Urinary bladder (tissue), 4 donors: ENCODE results near the gene FAM13A. TPM values are rescaled to one million over a fixed set of nuclear protein-coding genes. Genes with fewer than 3 reads are reported as not detected.

Source experiments
- DNase-seq: peaks from one replicate; pipeline ENCODE4 v3.0.0-alpha.2; 2015; ENCODE audit errors: extremely low spot score
- H3K27ac ChIP-seq: one replicate; pipeline ENCODE4 v1.5.1; 2013; ENCODE audit warnings: low read depth, mild to moderate bottlenecking, moderate library complexity
- H3K36me3 ChIP-seq: one replicate; pipeline ENCODE4 v1.6.1; 2013; ENCODE audit warnings: mild to moderate bottlenecking, moderate library complexity; ENCODE audit not compliant: insufficient read depth
- H3K4me1 ChIP-seq: one replicate; pipeline ENCODE4 v1.6.1; 2013; ENCODE audit warnings: mild to moderate bottlenecking, moderate library complexity; ENCODE audit not compliant: insufficient read depth
- H3K4me3 ChIP-seq: one replicate; pipeline ENCODE4 v1.5.1; 2013; ENCODE audit warnings: low read depth, low read length
- WGBS: extraction: QIAGEN DNeasy Blood & Tissue Kit; methylation state at CpG from one replicate; pipeline ENCODE4 v1.1.7; 2013; 5-methylcytosine and 5-hydroxymethylcytosine counted together
- polyA plus RNA-seq: library from polyadenylated mRNA; stranded (reverse); fragments of 200-250 nt; gene quantifications from one replicate; pipeline ENCODE4 v1.2.3, GENCODE V29; 2013
- total RNA-seq: library from RNA; depleted of rRNA; stranded (reverse); fragments of >200 nt; gene quantifications from one replicate; pipeline ENCODE4 v1.2.3, GENCODE V29; 2014
- donor health status: healthy with polysubstance abuse.
- donor health status: healthy.

The FAM13A gene
- total RNA-seq (85.3 TPM), polyA plus RNA-seq (21.9 TPM)

DNA sequence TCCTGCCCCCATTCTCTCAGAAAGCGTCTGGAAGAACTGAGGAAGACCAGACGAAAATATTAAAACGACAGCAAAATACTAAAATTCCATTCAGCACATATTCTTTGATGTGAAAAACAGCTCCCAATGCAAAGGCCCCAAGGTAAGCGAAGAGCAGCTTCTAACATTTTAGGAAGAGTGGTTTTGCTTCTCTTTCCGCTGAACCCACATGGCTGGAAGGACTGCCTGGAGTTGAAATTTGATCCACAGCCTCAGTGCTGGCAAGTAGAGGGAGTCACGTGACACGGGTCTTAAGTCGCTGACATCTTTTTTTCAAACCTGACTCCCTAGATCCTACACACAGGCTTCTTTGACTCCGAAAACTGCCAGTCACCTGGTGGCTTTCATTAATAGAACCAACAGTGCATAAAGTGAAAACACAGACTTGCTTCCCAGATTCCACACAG, at the start of gene FAM13A:
Gene FAM13A, minus strand, starts transcription at position 233 of the 446 bp plus-strand sequence. Its CDS starts 221 bp downstream, at position 12.
- 2% methylated on average over 9 of the region's 9 CpGs for WGBS
- peak; percentile 90 for DNase-seq

GRCh38 chr4:89105726-89106125, 48.7 kb upstream of the FAM13A start:
- Histone ChIP-seq H3K4me1 (no peaks in the 10 kb centered on the region), H3K36me3 (no peaks in the 10 kb centered on the region), H3K27ac (no peak overlapping the region), H3K4me3 (no peak overlapping the region)
- 93% methylated on average over 6 of the region's 6 CpGs for WGBS
- DNase-seq = no peak

More for the DNA sequence above, at the start of gene FAM13A:
- no peaks in the 10 kb centered on the region for H3K36me3 ChIP-seq
- H3K27ac ChIP-seq = peak within 1 kb of the TSS; percentile 73
- no peaks in the 10 kb centered on the region for H3K4me1 ChIP-seq
- H3K4me3 ChIP-seq = peak within 1 kb of the TSS; percentile 58

DNA sequence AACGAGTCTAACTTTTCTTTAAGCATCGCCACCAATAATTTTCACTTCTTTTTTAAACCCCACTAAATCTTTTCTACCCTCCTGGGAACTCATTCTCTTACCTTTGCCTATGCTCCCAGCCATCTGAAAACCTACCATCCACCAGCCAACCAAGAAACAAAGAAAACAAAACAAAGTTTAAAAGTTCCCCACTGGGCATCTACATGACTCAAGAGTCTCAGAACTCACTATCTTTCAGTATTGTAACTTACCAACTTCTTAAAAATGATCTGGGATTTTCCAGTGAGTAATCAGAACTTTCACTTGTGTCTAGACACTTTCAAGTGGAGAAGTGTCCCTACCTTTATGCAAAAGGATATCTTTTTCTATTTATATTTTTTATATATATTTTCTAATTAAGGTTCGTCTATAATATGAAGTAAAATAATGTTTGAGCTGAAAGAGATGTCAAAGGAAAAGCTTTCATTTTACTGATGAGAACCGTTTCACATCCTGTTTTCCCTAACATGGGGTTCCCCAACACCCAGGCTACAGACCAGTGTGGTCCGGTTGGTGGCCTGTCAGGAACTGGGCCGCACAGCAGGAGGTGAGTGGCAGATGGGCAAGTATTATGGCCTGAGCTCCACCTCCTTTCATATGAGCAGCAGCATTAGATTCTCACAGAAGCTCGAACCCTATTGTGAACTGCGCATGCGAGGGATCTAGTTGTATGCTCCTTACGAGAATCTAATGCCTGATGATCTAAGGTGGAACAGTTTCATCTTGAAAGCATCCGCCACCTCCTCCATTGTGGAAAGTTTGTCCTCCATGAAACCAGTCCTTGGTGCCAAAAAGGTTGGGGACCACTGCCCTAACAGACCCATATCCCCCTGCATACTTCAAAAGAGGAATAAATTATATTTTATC, 44.5 kb upstream of the FAM13A start:
- Histone ChIP-seq H3K36me3 (no peaks in the 10 kb centered on the region), H3K4me3 (no peak overlapping the region), H3K27ac (no peak overlapping the region), H3K4me1 (no peaks in the 10 kb centered on the region)
- DNase-seq = no peak
- 91% methylated on average over 11 of the region's 11 CpGs for WGBS

GRCh38 chr4:89100853-89101252, 43.9 kb upstream of the FAM13A start:
- H3K4me3 ChIP-seq = no peak overlapping the region
- H3K36me3 ChIP-seq = no peaks in the 10 kb centered on the region
- DNase-seq = no peak
- H3K4me1 ChIP-seq = no peaks in the 10 kb centered on the region
- no peak overlapping the region for H3K27ac ChIP-seq
- 71% methylated on average over 3 of the region's 3 CpGs for WGBS

- WGBS = 92% methylated on average over 1 of the region's 1 CpG
- DNase-seq = no peak
- H3K4me3 ChIP-seq = no peak overlapping the region
Measured at GRCh38 chr4:89099471-89099870, 42.5 kb upstream of the FAM13A start.

GRCh38 chr4:89099034-89099433, 42.0 kb upstream of the FAM13A start:
- Histone ChIP-seq H3K36me3 (no peaks in the 10 kb centered on the region), H3K4me3 (no peak overlapping the region), H3K4me1 (no peaks in the 10 kb centered on the region), H3K27ac (no peak overlapping the region)
- DNase-seq = no peak
- WGBS = 82% methylated on average over 2 of the region's 2 CpGs

More at GRCh38 chr4:89099471-89099870, 42.5 kb upstream of the FAM13A start:
- Histone ChIP-seq H3K27ac (no peak overlapping the region), H3K36me3 (no peaks in the 10 kb centered on the region), H3K4me1 (no peaks in the 10 kb centered on the region)

- Histone ChIP-seq H3K27ac (no peak overlapping the region), H3K4me1 (no peaks in the 10 kb centered on the region), H3K4me3 (no peak overlapping the region), H3K36me3 (no peaks in the 10 kb centered on the region)
- no peak for DNase-seq
- 96% methylated on average over 1 of the region's 1 CpG for WGBS
Measured at GRCh38 chr4:89078300-89078699, 21.3 kb upstream of the FAM13A start.

GRCh38 chr4:89077761-89078160, 20.8 kb upstream of the FAM13A start:
- DNase-seq = no peak
- H3K36me3 ChIP-seq = no peaks in the 10 kb centered on the region
- no peak overlapping the region for H3K27ac ChIP-seq
- H3K4me3 ChIP-seq = no peak overlapping the region
- no peaks in the 10 kb centered on the region for H3K4me1 ChIP-seq

DNA sequence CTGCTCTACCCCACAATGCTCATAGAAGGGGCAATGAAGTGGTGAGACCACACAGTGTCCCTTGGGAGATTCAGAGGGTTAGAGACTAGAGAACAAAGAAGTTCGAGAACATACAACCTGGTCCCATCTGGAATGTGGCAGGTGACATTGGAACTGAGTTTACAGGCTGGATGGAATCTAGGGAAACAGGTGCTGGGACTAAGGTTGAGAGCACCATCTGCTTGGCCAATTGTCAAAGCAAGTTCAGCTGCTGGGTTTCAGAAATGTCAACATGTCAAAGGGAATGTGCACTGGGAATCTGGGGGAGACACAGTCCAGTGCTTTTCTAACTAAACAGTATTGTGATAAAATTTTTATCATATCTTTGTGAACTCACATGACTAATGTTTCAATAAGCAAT, 15.9 kb upstream of the FAM13A start:
- Histone ChIP-seq H3K4me1 (no peaks in the 10 kb centered on the region), H3K27ac (no peak overlapping the region), H3K4me3 (no peak overlapping the region), H3K36me3 (no peaks in the 10 kb centered on the region)
- no peak for DNase-seq
- WGBS = 90% methylated on average over 1 of the region's 1 CpG

DNA sequence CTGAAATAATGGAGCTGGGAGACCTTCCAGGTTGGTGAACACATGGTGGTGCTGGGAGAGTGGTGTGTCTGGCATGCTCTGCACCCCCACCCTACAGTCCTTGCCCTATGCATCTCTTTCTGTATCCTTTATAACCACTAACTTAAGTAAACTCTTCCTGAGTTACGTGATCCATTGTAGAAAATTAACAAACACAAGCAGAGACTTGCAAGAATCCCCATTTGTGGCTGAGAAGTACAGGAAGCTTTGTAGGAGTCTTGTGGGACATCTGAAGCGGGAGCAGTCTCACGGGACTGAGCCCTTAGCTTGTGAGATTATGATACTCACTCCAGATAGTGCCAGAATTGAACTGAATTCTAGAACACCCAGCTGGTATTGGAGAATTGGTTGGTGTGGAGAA, 14.3 kb upstream of the FAM13A start:
- Histone ChIP-seq H3K4me1 (no peaks in the 10 kb centered on the region), H3K4me3 (no peak overlapping the region), H3K36me3 (no peaks in the 10 kb centered on the region), H3K27ac (no peak overlapping the region)
- no peak for DNase-seq
- WGBS = 79% methylated on average over 3 of the region's 3 CpGs

DNA sequence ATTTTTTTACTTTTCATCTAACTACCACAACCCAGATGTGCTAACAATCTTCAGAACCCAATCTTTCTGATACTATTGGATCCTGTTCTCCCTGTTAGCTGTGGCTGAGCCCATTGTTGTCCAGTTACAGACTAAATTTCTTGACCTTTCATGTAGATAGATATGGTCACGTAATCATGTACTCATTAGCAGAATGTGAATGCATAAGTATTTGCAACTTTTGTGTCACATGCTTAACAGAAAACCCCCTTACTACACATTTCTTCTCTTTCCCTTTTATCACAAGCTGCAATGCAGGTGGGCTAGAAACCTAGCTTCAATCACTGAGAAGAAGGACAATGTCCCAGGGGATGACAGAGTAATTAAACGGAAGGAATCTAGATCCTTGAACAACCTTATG, 13.1 kb upstream of the FAM13A start:
- H3K4me3 ChIP-seq = no peak overlapping the region
- no peaks in the 10 kb centered on the region for H3K36me3 ChIP-seq
- 86% methylated on average over 2 of the region's 2 CpGs for WGBS
- H3K4me1 ChIP-seq = no peaks in the 10 kb centered on the region
- H3K27ac ChIP-seq = no peak overlapping the region
- no peak for DNase-seq

DNA sequence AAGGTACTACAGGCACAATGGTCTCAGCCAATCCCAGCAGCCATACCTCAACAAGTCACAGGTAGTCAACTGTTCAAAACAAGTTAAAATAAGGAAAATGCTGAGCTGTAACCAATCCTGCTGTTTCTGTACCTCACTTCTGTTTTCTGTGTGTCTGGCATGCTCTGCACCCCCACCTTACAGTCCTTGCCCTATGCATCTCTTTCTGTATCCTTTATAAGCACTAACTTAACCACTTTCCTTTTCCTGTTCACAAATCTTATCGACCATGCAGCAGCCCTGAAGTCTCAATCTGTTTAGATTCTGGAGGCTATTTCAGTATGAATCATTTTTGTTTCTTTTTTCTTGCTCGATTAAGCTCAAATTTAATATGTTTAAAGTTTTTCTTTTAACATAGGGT, 12.5 kb upstream of the FAM13A start:
- 46% methylated on average over 2 of the region's 2 CpGs for WGBS
- Histone ChIP-seq H3K4me3 (no peak overlapping the region), H3K36me3 (no peaks in the 10 kb centered on the region), H3K4me1 (no peaks in the 10 kb centered on the region), H3K27ac (no peak overlapping the region)
- DNase-seq = no peak

DNA sequence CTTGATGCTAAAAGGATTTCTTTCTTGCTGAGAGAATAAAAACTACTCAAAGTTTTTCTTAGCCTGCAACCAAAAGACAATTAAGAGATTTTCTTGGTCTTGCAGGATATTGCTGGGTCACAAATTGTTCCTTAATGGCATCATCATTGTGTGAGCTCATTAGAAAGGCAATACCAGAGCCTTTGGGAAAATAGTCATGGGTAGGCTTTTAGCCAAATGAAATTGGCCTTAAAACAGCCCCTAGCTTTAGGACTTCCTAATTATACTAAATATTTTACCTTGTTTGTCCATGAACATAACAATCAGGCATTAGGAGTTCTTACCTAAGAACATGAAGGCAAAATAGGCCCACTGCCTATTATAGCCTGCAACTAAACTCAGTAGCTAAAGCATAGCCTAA, 10.4 kb upstream of the FAM13A start:
- no peaks in the 10 kb centered on the region for H3K4me1 ChIP-seq
- no peak overlapping the region for H3K27ac ChIP-seq
- no peak overlapping the region for H3K4me3 ChIP-seq
- no peak for DNase-seq
- no peaks in the 10 kb centered on the region for H3K36me3 ChIP-seq

- no peak overlapping the region for H3K27ac ChIP-seq
- WGBS = 91% methylated on average over 3 of the region's 3 CpGs
- H3K4me1 ChIP-seq = no peaks in the 10 kb centered on the region
- no peak overlapping the region for H3K4me3 ChIP-seq
- DNase-seq = no peak
- H3K36me3 ChIP-seq = no peaks in the 10 kb centered on the region
Measured at GRCh38 chr4:89064848-89065247, 7.9 kb upstream of the FAM13A start.
